Glomerular endothelial cell (primary cell): ENCODE results near the gene STRADA. TPM values are rescaled to one million over a fixed set of nuclear protein-coding genes. Genes with fewer than 3 reads are reported as not detected.

Experiments
- DNase-seq: peaks from one replicate; pipeline ENCODE4 v3.0.0-alpha.2; 2011; ENCODE audit warnings: low read depth, low spot score; ENCODE audit errors: extremely low read depth
- total RNA-seq: library from RNA; depleted of rRNA; stranded (reverse); fragments of >200 nt; gene quantifications from 2 replicates; pipeline ENCODE4 v1.2.3, GENCODE V29; 2015

STRADA gene
- 23.3 and 34.2 TPM in 2 replicates for total RNA-seq

GRCh38 chr17:63741408-63742173 lies at the start of gene STRADA:
STRADA (minus strand) TSS chr17:63741799; CDS start chr17:63728369, 13,430 bp downstream.
- DNase-seq, result peak; percentile 56

- no peak for DNase-seq
Measured at GRCh38 chr17:63790057-63790456, 48.5 kb upstream of the STRADA start.

- DNase-seq, result no peak
Measured at GRCh38 chr17:63786971-63787711, 45.5 kb upstream of the STRADA start.

- no peak for DNase-seq
Measured at GRCh38 chr17:63786117-63786516, 44.5 kb upstream of the STRADA start.

- no peak for DNase-seq
Measured at GRCh38 chr17:63785556-63785955, 44.0 kb upstream of the STRADA start.

GRCh38 chr17:63783522-63783921 lies 41.9 kb upstream of the STRADA start:
- DNase-seq, result no peak

- no peak for DNase-seq
Measured at GRCh38 chr17:63780928-63781327, 39.3 kb upstream of the STRADA start.

- no peak for DNase-seq
Measured at GRCh38 chr17:63780507-63780906, 38.9 kb upstream of the STRADA start.

GRCh38 chr17:63775420-63775819 lies 33.8 kb upstream of the STRADA start:
- no peak for DNase-seq

GRCh38 chr17:63774969-63775265 lies 33.3 kb upstream of the STRADA start:
- DNase-seq, result no peak

GRCh38 chr17:63774141-63774968 lies 32.8 kb upstream of the STRADA start, which contains the start of gene DDX42:
DDX42 (plus strand) TSS chr17:63774170; CDS start chr17:63787050, 12,880 bp downstream.
- DNase-seq, result no peak

GRCh38 chr17:63773272-63774140 lies 31.9 kb upstream of the STRADA start, which contains the start of gene CCDC47:
CCDC47 (minus strand) TSS chr17:63773597; CDS start chr17:63766175, 7,422 bp downstream.
- DNase-seq, result peak; percentile 95

- DNase-seq, result no peak
Measured at GRCh38 chr17:63772801-63773271, 31.2 kb upstream of the STRADA start.

GRCh38 chr17:63768433-63768832 lies 26.8 kb upstream of the STRADA start:
- DNase-seq, result no peak

- DNase-seq, result no peak
Measured at GRCh38 chr17:63766754-63767153, 25.2 kb upstream of the STRADA start.

- DNase-seq, result no peak
Measured at GRCh38 chr17:63764716-63765115, 23.1 kb upstream of the STRADA start.

GRCh38 chr17:63762161-63763078 lies 20.8 kb upstream of the STRADA start:
- DNase-seq, result no peak

GRCh38 chr17:63760771-63761539 lies 19.4 kb upstream of the STRADA start:
- DNase-seq, result no peak
